Psoas muscle (tissue), 8 donors: ENCODE measurements around the gene MINDY3. TPM values are rescaled to one million over a fixed set of nuclear protein-coding genes. Genes with fewer than 3 reads are reported as not detected.

ENCODE experiments used
- ATAC-seq, 4 donors: fragments of 200-7000 bp; cut with Tn5 transposase; one replicate each; pipeline ENCODE4 v1.9.1; 2020; ENCODE audit warnings: moderate library complexity in 3 of 4, mild to moderate bottlenecking in 2 of 4
- DNase-seq, 2 donors: peaks; one replicate each; pipeline ENCODE4 v3.0.0-alpha.2; 2020
- H3K27ac ChIP-seq: fragments of 200-600 bp; one replicate; pipeline ENCODE4 v1.8.0; 2022
- H3K27me3 ChIP-seq, 3 donors: fragments of 200-600 bp in 1 of 3; one replicate each; pipeline versions ENCODE4 v1.6.1 to v1.8.0; 2013 to 2022; ENCODE audit warnings: low read length in 2 of 3, mild to moderate bottlenecking in 2 of 3, moderate library complexity in 1 of 3; ENCODE audit not compliant: insufficient read depth in 3 of 3
- H3K36me3 ChIP-seq, 2 donors: fragments of 200-600 bp in 1 of 2; one replicate each; pipeline versions ENCODE4 v1.6.1 to v1.8.0; 2013 to 2022; ENCODE audit warnings: low read depth in 1 of 2, mild to moderate bottlenecking in 1 of 2, moderate library complexity in 1 of 2; ENCODE audit not compliant: insufficient read depth in 1 of 2
- H3K4me1 ChIP-seq: fragments of 200-600 bp; one replicate; pipeline ENCODE4 v1.8.0; 2022
- H3K4me3 ChIP-seq: fragments of 200-600 bp; one replicate; pipeline ENCODE4 v1.8.0; 2022; ENCODE audit warnings: mild to moderate bottlenecking
- H3K9me3 ChIP-seq: fragments of 200-600 bp; one replicate; pipeline ENCODE4 v1.8.0; 2022
- WGBS, 3 donors: extraction: QIAGEN DNeasy Blood & Tissue Kit; methylation state at CpG; one replicate each; pipeline versions ENCODE4 v1.1.6 to v1.1.7; 2013; 5-methylcytosine and 5-hydroxymethylcytosine counted together
- intact Hi-C, 2 donors: fragments of 100-400 bp; cut with DNase I; formaldehyde crosslinking; loops; one replicate each; pipeline versions ENCODE4 v1.11.0 to v1.14.2; 2022
- polyA plus RNA-seq, 3 donors: library from polyadenylated mRNA; stranded (reverse); fragments of 200-250 nt; gene quantifications; one replicate each; pipeline ENCODE4 v1.2.3, GENCODE V29; 2013
- total RNA-seq, 4 donors: library from RNA; stranded (reverse); fragmentation: NEBNext Ultra II Directional in 2 of 4; extraction: Animal tissue kit (Norgen Biotek cat#: 25700) in 2 of 4; gene quantifications; one replicate each; pipeline versions ENCODE4 v1.2.1 to v1.2.4, GENCODE V29; 2021 to 2023
- TF ChIP-seq, protein P1 (sequence below): fragments of 200-600 bp; IDR thresholded peaks from one replicate; pipeline ENCODE4 v1.8.0; 2022; ENCODE audit warnings: antibody characterized with exemption
- donor health status: healthy with polysubstance abuse.
- donor health status: DM: no; HTN: no; CAD: no; lungs with moderate emphysema.
- donor health status: Bipolar disorder and iron deficiency.
- donor health status: healthy.
- donor health status: DM: yes; HTN: yes; CAD: no.
- donor health status: DM: no; HTN: no; CAD: no.
- donor health status: DM: no; HTN: no; CAD: no.
- donor health status: DM: yes; HTN: yes; CAD: no.

The MINDY3 gene
- total and polyA plus RNA-seq, 7 donors = 6.1 to 17.5 (median 9.9) TPM

GRCh38 chr10:15740261-15740660 lies 120.0 kb downstream of the MINDY3 start:
- WGBS, 3 donors = 73 to 87% (median 82%) methylated on average over 6 of the region's 6 CpGs

DNA sequence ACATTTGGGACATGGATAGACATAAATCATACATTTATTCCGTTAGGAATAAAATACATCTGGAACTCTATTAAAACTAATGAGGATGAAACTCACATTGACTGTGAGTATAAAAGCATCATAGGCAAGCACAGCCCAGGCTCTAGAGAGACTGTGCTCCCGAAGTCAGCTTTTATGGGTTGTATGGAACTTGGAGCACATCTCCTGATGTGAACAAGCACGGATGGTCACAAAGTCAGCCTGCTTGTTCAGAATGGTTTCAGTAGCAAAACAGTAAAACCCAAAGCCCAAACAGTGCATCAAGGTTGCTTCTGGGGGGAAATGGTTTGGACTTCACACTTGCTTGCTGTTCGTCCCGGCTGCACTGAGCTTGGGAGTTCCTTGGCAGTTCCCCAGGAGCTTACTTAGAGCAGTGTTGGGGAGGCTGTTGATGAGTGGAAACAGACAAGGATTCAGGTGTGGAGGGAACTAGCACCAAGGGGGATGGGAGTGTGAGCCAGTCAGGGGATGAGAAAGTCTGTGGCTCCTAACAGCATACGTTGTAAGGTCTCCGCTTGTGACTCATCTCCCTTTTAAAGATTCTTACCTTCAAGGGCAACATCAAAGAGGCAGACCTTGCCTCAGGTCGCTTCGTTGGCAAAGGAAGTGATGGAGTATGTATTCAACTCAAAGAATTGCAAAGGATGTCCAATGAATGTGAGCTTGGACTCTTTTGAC lies 120.9 kb downstream of the MINDY3 start:
- intact Hi-C loops = no loop called here
- H3K27me3 ChIP-seq = no peaks in the 10 kb centered on the region
- no peak overlapping the region for H3K4me3 ChIP-seq

More at GRCh38 chr10:15740261-15740660, 120.0 kb downstream of the MINDY3 start:
- Histone ChIP-seq H3K36me3 (no peaks in the 10 kb centered on the region), H3K4me1 (no peaks in the 10 kb centered on the region), H3K27me3 (no peaks in the 10 kb centered on the region), H3K9me3 (no peaks in the 10 kb centered on the region), H3K27ac (no peak overlapping the region), H3K4me3 (no peak overlapping the region)
- intact Hi-C loops = no loop called here
- TF ChIP-seq, protein P1, sequence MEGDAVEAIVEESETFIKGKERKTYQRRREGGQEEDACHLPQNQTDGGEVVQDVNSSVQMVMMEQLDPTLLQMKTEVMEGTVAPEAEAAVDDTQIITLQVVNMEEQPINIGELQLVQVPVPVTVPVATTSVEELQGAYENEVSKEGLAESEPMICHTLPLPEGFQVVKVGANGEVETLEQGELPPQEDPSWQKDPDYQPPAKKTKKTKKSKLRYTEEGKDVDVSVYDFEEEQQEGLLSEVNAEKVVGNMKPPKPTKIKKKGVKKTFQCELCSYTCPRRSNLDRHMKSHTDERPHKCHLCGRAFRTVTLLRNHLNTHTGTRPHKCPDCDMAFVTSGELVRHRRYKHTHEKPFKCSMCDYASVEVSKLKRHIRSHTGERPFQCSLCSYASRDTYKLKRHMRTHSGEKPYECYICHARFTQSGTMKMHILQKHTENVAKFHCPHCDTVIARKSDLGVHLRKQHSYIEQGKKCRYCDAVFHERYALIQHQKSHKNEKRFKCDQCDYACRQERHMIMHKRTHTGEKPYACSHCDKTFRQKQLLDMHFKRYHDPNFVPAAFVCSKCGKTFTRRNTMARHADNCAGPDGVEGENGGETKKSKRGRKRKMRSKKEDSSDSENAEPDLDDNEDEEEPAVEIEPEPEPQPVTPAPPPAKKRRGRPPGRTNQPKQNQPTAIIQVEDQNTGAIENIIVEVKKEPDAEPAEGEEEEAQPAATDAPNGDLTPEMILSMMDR = no peak
- DNase-seq (no peak), ATAC-seq (no peak)

DNA sequence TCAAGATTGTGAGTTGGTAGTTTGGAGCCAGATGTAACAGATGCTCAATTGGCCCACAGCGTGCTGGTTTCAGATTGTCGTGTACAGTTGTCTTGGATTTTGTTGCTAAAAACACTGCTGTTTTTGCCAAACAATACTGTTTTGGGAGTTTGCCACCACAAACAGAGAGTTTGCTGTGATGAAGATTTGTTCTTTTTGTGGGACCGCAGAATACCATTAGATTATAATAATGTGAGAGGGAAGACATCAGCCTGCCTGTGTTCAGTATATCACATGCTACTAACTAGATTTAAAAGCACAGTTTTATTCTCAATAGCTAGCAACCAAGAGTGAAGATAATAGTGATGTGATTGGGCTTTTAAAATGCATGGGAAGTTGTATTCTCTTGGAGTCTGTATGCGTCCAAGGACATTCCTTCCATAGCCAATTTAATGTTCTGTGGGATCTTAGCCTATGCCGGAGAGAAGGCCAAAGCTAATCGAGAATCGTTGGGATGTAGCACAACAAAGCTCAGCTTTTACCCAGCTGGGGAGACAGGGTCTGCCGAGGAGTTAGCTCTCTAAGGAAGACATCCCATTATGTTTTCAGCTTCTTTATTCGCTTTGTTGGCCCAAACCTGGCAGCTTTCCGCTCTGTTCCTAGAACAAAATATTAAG lies 121.9 kb downstream of the MINDY3 start:
- H3K4me1 ChIP-seq = no peaks in the 10 kb centered on the region

More for the DNA sequence above, 120.9 kb downstream of the MINDY3 start:
- ATAC-seq = no peak
- WGBS, 3 donors = 48 to 58% (median 48%) methylated on average over 9 of the region's 9 CpGs
- no peaks in the 10 kb centered on the region for H3K4me1 ChIP-seq
- TF ChIP-seq, protein P1 = no peak
- H3K27ac ChIP-seq = no peak overlapping the region
- H3K9me3 ChIP-seq = no peaks in the 10 kb centered on the region
- H3K36me3 ChIP-seq = no peaks in the 10 kb centered on the region
- DNase-seq = no peak

GRCh38 chr10:15737656-15738055 lies 122.7 kb downstream of the MINDY3 start:
- TF ChIP-seq, protein P1 = no peak
- Histone ChIP-seq H3K9me3 (no peaks in the 10 kb centered on the region), H3K4me1 (no peaks in the 10 kb centered on the region), H3K27ac (no peak overlapping the region), H3K36me3 (no peaks in the 10 kb centered on the region), H3K27me3 (no peaks in the 10 kb centered on the region), H3K4me3 (no peak overlapping the region)
- DNase-seq = no peak
- no peak for ATAC-seq
- WGBS, 3 donors = 25 to 34% (median 25%) methylated on average over 5 of the region's 5 CpGs
- intact Hi-C loops = no loop called here

More for the DNA sequence above, 121.9 kb downstream of the MINDY3 start:
- DNase-seq = no peak
- Histone ChIP-seq H3K27ac (no peak overlapping the region), H3K27me3 (no peaks in the 10 kb centered on the region), H3K36me3 (no peaks in the 10 kb centered on the region), H3K4me3 (no peak overlapping the region), H3K9me3 (no peaks in the 10 kb centered on the region)
- 15 to 35% (median 24%) methylated on average over 10 of the region's 10 CpGs for WGBS, 3 donors
- intact Hi-C loops = no loop called here
- ATAC-seq = peak in 1 of 4 donors; percentile 50
- TF ChIP-seq, protein P1 = no peak
